GM18508 (cell line): Measurements from ENCODE around the gene KRIT1.
"Not testable (repeated sequence)": the region's sequence is repeated elsewhere in the genome, so short reads cannot be mapped to it uniquely, and the experiment has no call there.

ENCODE experiments used
- ATAC-seq: cut with Tn5 transposase; IDR thresholded peaks from one replicate; pipeline ENCODE4 v1.9.1; 2021; ENCODE audit warnings: moderate number of reproducible peaks; ENCODE audit not compliant: insufficient read depth, unreplicated experiment

KRIT1 gene

DNA sequence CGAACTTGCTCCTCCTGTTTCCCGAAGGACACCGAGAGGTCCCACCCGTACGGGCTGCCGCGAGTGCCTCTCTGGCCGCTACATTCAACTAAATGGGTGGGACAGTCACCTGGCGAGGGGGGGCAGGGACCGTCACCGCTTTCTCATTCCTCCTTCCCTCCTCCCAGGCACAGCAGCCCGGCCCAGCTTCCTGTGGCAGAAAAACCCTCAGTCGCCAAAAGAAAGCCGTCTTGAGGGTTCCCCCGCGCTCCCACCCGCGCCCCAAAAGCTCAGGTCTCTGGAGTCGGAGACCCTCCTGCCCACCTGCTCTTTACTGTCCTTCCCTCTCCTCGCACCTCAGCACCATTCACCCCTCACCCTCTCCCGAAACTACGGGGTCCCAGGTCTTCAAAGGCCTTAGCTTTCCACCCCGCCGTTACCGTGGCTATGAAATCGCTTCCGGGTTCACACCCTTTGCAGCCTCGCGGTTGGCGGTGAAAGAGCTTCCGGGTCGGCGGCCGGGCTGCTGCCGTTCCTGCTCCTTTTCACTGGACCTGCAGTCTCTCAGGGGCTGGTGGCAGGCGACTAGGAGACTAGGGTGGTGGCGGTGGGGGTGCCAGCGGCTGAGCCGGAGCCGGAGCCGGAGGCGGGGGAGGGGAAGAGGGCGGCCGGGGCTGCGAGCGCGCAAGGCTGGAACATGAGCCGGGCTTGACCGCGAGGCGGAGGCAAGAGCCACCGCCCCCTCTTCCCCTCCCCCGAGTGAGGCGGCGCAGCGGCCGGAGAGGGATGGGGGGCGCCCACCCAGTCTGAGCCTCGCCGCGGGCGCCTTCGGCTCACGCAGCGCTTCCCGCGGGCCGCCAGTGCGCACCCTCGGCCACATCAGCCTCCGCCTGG, at the start of gene KRIT1, which contains the start of gene ANKIB1:
TSS of gene KRIT1 (minus strand) at position 428 of the 873 bp plus-strand sequence. CDS start 3,779 bp downstream, outside the sequence.
TSS of gene ANKIB1 (plus strand) at position 488 of the 873 bp plus-strand sequence. CDS start 49,005 bp downstream, outside the sequence.
- ATAC-seq: peak; percentile 50

DNA sequence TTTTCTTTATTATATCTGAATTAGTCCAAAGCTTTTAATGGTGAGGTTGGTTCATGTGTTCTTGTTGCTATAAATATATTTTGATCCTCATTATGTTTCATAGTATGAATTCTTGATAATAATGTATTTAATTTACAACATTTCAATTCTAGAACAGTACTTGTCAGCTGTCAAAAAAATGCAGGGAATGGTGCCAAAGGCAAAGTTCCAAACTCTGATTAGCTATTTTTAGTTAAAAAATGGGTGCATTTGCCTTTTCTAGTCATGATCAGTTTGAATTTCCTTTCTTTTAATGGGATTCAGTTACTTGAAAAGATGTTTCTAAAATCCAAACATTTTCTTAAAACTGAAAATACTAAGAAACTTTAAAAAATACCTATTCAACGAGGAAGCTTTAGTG, 49.7 kb upstream of the KRIT1 start:
- no peak for ATAC-seq

DNA sequence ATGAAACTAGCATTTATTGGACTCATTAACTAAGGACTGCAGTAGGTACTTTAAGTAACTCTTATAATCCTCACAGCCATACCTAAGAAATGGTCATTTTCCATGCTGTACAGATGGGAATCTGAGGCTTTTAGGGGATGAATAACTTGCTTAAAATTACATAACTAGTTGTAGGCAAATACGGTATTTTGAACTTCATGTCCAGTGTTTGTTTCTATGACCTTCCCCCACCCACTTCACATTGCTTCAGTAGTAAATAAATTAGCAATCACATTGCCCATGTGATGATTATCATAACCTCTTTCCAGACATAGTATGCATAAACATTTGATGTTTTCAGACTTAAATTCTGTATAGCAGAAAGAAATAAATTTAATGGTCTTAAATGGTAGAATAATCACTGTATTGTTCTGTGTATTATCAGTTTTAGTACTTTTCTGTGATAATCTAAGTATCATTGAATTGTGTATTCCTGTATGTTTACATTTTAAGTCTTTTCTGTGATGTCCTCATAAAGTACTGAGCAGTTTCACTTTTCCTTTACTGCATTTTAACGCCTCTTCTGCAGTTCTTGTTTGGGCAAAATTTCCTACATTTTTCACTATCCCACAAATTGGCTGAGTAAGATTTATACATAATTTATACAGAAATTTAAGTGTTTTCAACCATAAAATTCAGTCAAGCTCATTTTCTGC, 48.3 kb upstream of the KRIT1 start:
- ATAC-seq: no peak

DNA sequence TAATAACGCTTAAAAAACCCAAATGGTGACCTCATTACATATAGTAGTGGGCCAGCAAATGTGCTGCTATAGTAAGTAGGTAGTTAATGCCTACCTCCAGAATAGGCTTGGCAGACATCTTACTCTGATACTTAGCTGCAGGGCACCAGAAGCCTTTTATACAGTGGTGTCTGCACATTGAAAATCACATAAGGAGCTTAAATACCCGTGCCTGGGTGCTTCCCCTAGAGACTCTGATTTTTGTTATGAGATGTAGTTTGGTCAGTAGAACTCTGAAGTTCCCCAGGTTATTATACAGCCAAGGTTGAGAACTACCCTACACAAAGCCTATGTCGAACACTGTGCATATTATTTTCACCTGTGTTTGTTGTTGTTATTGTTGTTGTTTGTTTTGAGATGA, 47.3 kb upstream of the KRIT1 start:
- ATAC-seq: no peak

GRCh38 chr7:92289321-92289720, 43.6 kb upstream of the KRIT1 start:
- ATAC-seq: no peak

DNA sequence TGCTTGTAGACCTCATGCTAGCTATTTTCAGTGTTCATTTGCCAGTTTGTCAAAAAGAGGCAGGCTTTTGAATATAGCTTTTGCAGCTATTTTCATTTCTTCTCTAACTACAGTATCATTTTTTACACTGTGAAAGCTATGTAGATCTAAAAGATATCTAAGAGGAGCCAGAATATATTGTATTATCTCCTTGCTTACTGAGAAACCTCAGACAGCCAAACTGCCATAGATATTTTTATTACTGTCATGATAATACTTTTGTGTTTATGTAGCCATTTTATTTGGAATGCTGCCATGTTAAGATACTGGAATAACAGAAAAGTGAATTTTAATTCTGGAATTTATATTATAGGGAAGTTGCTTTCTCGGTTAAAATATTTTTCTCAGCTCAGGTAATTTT, 37.2 kb upstream of the KRIT1 start:
- ATAC-seq: no peak

DNA sequence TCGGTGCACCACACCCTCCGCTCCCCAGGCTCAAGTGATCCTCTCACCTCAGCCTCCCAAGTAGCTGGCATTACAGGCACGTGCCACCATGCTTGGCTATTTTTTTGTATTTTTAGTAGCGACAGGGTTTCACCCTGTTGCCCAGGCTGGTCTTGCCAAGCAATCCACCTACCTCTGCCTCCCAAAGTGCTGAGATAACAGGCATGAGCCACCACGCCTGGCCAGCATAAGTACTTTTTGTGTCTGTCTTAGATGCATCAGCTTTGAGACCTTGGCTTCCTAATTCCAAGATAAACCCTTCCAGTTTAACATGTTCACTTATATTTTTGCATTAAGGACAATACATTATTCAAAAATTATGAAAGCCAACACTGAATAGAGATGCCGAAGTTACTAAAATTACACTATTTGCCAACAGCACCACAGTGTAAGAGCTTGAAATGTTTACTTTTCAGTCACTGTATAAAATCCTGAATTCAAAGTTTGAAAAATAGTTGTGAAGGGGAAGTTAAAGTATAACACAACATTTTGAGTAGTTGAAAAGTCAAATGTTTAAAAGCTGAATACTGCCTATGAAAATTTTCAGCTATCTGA, 36.6 kb upstream of the KRIT1 start:
- ATAC-seq: no peak

DNA sequence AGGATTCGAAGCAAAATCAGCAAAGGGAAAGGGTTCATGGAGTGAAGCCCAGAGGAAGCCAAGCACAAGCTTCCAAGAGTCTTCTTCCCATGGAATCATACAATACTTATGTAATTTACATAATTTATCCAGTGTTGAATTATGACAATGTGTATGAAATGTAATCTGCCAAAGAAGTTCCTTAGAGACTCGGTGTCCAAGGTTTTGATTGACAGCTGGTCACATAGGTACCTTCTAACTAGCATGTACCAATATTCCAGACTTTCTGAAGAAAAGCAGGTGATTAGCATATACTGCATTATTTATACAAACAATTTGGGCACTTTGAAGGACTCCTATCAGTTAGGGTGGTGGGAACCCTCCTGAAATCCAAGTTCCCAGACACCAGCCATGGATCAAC, 35.3 kb upstream of the KRIT1 start:
- ATAC-seq: no peak

DNA sequence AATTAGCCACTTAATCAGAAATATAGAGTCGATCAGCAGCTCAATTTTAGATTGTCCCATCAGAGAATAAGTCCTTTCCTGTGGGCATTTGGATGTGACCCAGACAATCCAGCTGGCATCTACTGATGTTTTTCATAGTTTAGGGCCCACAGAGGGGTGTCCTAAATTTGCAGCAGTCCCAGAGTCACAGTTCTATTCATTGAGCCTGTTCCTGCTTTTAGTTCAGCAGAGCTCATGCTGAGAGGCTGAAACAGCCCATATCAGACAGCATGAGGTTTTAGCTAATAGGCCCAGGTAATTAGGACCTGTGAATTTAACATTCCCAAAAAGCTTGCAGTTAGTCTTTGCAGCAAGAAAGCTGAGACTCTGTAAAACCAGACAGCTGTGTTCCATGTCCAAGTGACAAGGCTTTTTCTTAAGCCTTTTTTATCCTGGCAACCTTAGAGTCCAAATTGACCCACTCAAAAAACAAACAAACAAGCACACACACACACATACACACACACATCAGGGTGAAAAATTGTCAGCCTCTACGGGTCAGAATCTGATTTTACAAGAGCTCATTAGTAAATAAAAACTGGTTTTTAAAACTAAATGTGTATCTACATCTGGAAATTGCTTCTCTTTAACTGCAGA, 33.8 kb upstream of the KRIT1 start:
- ATAC-seq: no peak

DNA sequence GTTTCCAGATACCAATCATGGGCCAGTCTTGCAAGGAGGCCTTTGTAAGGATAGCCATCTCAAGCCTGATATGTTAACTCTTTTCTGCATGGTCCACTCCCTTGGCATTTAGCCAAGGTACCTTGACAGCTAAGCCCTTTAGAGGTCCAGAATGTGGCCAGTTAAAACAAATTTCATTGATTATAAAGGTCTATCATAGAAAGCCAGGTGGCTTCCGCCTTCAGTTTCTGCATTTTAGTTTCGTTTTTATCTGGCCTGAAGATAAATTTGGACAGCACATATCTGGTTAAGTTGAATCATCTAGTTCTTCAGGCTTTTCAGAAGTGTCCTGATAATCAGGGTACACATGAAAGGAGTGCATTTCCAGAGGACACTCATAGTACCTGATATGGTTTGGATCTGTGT, 30.7 kb upstream of the KRIT1 start:
- ATAC-seq: peak; percentile 70

- ATAC-seq: no peak
Measured at GRCh38 chr7:92275327-92275726, 29.6 kb upstream of the KRIT1 start.

GRCh38 chr7:92268921-92269320, 23.2 kb upstream of the KRIT1 start:
- ATAC-seq: no peak

- ATAC-seq: no peak
Measured at GRCh38 chr7:92266415-92267241, 20.9 kb upstream of the KRIT1 start.

DNA sequence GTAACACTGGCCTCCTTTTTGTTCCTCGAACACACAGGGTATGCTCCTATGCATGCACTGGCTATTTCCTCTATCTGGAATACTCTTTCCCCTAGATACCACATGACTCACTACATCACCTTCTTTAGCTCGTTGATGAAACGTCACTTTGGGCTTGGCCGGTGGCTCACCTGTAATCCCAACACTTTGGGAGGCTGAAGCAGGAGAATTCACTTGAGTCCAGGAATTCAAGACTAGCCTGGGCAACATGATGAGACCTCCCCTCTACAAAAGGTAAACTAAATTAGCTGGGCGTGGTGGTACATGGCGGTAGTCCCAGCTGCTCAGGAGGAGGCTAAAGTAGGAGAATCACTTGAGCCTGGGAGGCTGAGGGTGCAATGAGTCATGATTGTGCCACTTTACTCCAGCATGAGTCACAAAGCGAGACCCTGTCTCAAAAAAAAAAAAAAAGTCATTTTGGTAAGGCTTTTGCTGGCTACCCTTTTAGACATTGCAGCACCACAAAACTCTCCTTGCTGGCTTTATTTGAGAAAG, 14.6 kb upstream of the KRIT1 start:
- ATAC-seq: no peak

- no peak for ATAC-seq
Measured at GRCh38 chr7:92259610-92260247, 14.0 kb upstream of the KRIT1 start.

- ATAC-seq: no peak
Measured at GRCh38 chr7:92259062-92259461, 13.3 kb upstream of the KRIT1 start.

GRCh38 chr7:92255308-92255707, 9.6 kb upstream of the KRIT1 start:
- no peak for ATAC-seq

- not testable (repeated sequence) for ATAC-seq
Measured at GRCh38 chr7:92254800-92255199, 9.1 kb upstream of the KRIT1 start.

GRCh38 chr7:92253251-92253650, 7.5 kb upstream of the KRIT1 start:
- no peak for ATAC-seq
